ENCODE results near the gene FAM50B. TPM values are rescaled to one million over a fixed set of nuclear protein-coding genes. Genes with fewer than 3 reads are reported as not detected.

The FAM50B gene
- total and polyA plus RNA-seq, 10 donors, result 6.6 to 13.3 (median 9.0) TPM

DNA sequence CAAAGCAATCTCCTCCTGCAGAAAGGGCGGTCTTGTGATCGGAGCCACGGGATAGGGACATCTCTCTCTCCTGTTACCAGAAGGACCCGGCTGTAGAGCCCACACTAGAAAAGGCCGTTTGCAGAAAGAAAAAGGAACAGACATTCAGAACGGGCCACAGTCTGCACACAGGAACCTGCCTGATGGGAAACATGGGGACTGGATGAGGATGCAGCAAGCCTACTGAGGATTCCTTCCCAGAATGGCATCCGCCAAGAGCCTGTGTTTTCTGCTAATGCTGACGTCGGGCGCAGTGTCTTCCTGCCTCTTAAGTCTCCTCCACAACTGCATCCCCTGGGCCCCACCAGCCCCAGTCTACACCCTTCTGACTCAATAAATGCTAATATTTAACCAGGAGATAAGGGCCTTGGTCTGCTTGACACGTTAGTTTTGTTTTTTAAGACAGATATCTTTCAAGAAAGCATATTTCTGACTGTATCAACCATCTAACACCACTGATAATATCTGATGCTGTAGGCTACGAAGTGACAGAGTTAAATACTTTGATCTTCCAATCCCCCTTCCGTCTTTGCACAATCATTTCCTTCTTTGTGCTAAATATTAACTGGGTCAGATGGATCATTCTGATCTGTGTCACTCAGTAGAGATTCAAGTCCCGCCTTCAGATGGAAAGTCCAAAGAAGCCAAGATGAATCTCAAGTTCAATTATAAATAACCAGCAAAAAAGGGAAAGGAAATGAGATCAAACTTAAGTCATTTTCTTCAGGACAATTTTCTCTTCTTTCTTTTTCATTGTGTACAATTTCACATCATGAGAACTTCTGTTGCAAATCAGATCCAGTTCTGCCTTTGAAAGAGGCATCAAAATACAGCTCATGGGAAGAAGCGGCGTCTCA, 20.7 kb downstream of the FAM50B start:
- H3K27me3 ChIP-seq (replicated peaks in 1 of 7), result peaks cover 0 to 24% (median 0%) of the 10 kb centered on the region in 7 donors
- H3K4me1 ChIP-seq, result no peaks in the 10 kb centered on the region
- H3K27ac ChIP-seq, result no peak overlapping the region
- TF ChIP-seq POLR2AphosphoS5 (IDR thresholded peaks at IDR 0.05) (no peak), POLR2A (IDR thresholded peaks at IDR 0.05) (no peak)
- TF ChIP-seq, protein P1, sequence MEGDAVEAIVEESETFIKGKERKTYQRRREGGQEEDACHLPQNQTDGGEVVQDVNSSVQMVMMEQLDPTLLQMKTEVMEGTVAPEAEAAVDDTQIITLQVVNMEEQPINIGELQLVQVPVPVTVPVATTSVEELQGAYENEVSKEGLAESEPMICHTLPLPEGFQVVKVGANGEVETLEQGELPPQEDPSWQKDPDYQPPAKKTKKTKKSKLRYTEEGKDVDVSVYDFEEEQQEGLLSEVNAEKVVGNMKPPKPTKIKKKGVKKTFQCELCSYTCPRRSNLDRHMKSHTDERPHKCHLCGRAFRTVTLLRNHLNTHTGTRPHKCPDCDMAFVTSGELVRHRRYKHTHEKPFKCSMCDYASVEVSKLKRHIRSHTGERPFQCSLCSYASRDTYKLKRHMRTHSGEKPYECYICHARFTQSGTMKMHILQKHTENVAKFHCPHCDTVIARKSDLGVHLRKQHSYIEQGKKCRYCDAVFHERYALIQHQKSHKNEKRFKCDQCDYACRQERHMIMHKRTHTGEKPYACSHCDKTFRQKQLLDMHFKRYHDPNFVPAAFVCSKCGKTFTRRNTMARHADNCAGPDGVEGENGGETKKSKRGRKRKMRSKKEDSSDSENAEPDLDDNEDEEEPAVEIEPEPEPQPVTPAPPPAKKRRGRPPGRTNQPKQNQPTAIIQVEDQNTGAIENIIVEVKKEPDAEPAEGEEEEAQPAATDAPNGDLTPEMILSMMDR (IDR thresholded peaks at IDR 0.05 in 8 of 11, conservative IDR thresholded peaks at IDR 0.05 in 3 of 11), result no peak
- H3K36me3 ChIP-seq, result no peaks in the 10 kb centered on the region
- H3K9me3 ChIP-seq, result no peaks in the 10 kb centered on the region
- 74 to 81% (median 77%) methylated on average over 16 of the region's 16 CpGs for WGBS, 5 donors
- H3K4me3 ChIP-seq, result no peak overlapping the region
- intact Hi-C loops (cut with DNase I; ENCODE audit: low total_unique reads), result no loop called here
- no peak for DNase-seq

DNA sequence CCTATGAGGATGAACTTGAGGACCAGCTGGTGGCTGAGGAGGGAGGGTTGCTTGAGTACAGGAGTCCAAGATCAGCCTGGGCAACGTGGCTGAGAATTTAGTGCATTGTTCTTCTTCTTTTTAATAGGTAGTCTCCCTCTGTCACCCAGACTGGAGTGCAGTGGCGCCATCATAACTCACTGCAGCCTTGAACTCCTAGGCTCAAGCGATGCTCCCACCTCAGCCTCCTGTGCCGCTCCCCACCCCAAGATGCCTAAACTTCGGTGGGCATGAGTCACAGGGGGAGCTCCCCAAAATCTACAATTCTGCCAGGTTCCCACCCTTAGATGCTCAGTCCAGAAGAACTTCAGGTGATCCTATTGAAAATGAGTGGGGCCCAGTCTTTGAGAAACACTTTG, 21.4 kb downstream of the FAM50B start:
- intact Hi-C loops (cut with DNase I; ENCODE audit: low total_unique reads), result no loop called here
- Histone ChIP-seq H3K36me3 (no peaks in the 10 kb centered on the region), H3K4me1 (no peaks in the 10 kb centered on the region), H3K9me3 (no peaks in the 10 kb centered on the region), H3K4me3 (no peak overlapping the region), H3K27ac (no peak overlapping the region), H3K27me3 (replicated peaks in 1 of 7) (peaks cover 0 to 18% (median 0%) of the 10 kb centered on the region in 7 donors)
- 87 to 94% (median 88%) methylated on average over 5 of the region's 5 CpGs for WGBS, 5 donors
- no peak for DNase-seq
- no peak for TF ChIP-seq POLR2A (IDR thresholded peaks at IDR 0.05)
- TF ChIP-seq, protein P1 (IDR thresholded peaks at IDR 0.05 in 8 of 11, conservative IDR thresholded peaks at IDR 0.05 in 3 of 11), result no peak

DNA sequence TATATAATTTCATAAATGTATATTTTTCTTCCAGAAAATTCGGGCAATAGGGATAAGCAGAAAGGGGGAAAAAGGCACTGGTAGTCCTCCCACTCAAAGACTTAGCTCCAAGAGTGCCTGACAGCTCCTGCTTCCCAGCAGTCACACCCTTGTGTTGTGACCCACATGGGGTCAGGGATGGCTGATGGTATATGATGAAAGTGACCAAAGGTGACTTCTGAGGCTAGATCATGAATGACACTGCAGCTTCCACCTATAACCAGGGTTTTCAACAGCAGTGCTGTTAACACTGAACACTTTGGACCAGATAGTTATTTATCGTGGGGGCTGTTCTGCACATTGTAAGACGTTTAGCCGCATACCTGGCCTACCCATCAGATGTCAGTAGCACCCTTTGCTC, 22.3 kb downstream of the FAM50B start:
- Histone ChIP-seq H3K4me1 (no peaks in the 10 kb centered on the region), H3K27me3 (replicated peaks in 1 of 7) (peaks cover 0 to 9% (median 0%) of the 10 kb centered on the region in 7 donors), H3K36me3 (no peaks in the 10 kb centered on the region), H3K27ac (no peak overlapping the region), H3K9me3 (no peaks in the 10 kb centered on the region), H3K4me3 (no peak overlapping the region)
- intact Hi-C loops (cut with DNase I; ENCODE audit: low total_unique reads), result no loop called here
- 80 to 87% (median 81%) methylated on average over 4 of the region's 4 CpGs for WGBS, 5 donors
- DNase-seq, result no peak
- TF ChIP-seq POLR2AphosphoS5 (IDR thresholded peaks at IDR 0.05) (no peak), POLR2A (IDR thresholded peaks at IDR 0.05) (no peak)
- TF ChIP-seq, protein P1 (IDR thresholded peaks at IDR 0.05 in 8 of 11, conservative IDR thresholded peaks at IDR 0.05 in 3 of 11), result no peak

GRCh38 chr6:3871939-3872338, 22.8 kb downstream of the FAM50B start:
- no peaks in the 10 kb centered on the region for H3K9me3 ChIP-seq
- WGBS, 5 donors, result 87 to 96% (median 89%) methylated on average over 8 of the region's 8 CpGs
- TF ChIP-seq, protein P1 (IDR thresholded peaks at IDR 0.05 in 8 of 11, conservative IDR thresholded peaks at IDR 0.05 in 3 of 11), result no peak
- no peaks in the 10 kb centered on the region for H3K36me3 ChIP-seq
- H3K27me3 ChIP-seq (replicated peaks in 1 of 7), result peaks cover 0 to 9% (median 0%) of the 10 kb centered on the region in 7 donors
- H3K4me1 ChIP-seq, result no peaks in the 10 kb centered on the region
- no peak overlapping the region for H3K27ac ChIP-seq
- no peak for DNase-seq
- intact Hi-C loops (cut with DNase I; ENCODE audit: low total_unique reads), result no loop called here
- H3K4me3 ChIP-seq, result no peak overlapping the region

All from spleen (tissue), 11 donors.